ENCODE results near the gene FAM200C. TPM values are rescaled to one million over a fixed set of nuclear protein-coding genes. Genes with fewer than 3 reads are reported as not detected.

Gene FAM200C
- total RNA-seq, 2 donors from 2014 or later, result 0.69 to 3.5 TPM

DNA sequence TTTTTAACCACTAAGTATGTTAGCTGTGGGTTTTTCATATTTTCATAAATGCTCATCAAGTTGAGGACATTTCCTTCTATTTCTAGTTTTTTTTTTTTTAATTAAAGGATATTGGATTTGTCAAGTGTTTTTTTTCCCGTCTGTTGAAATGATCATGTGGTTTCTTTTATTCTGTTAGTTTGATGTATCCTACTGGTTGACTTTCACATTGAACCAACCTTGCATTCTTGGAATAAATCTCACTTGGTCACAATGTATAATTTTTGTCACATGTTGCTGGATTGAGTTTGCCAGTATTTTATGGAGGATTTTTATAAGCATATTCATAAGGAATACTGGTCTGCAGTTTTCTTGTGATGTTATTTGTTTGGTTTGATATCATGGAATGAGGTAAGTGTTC is 12.4 kb downstream of the FAM200C start:
- no peak overlapping the region for H3K27ac Mint-ChIP-seq
- no peaks in the 10 kb centered on the region for H3K36me3 Mint-ChIP-seq (ENCODE audit: low read depth)
- H3K9me3 Mint-ChIP-seq, result peaks cover 12% of the 10 kb centered on the region
- no peaks in the 10 kb centered on the region for H3K4me1 Mint-ChIP-seq
- no peaks in the 10 kb centered on the region for H3K27me3 Mint-ChIP-seq
- no peak overlapping the region for H3K4me3 Mint-ChIP-seq
- ATAC-seq (replicated peaks), result no peak

GRCh38 chr5:160385496-160385895 is 14.4 kb downstream of the FAM200C start:
- ATAC-seq (replicated peaks), result no peak
- no peaks in the 10 kb centered on the region for H3K4me1 Mint-ChIP-seq
- peaks cover 12% of the 10 kb centered on the region for H3K9me3 Mint-ChIP-seq
- H3K27me3 Mint-ChIP-seq, result no peaks in the 10 kb centered on the region
- H3K4me3 Mint-ChIP-seq, result no peak overlapping the region
- no peak overlapping the region for H3K27ac Mint-ChIP-seq
- no peaks in the 10 kb centered on the region for H3K36me3 Mint-ChIP-seq (ENCODE audit: low read depth)

GRCh38 chr5:160384681-160385080 is 15.2 kb downstream of the FAM200C start:
- Mint-ChIP-seq H3K27me3 (peaks cover 3% of the 10 kb centered on the region), H3K4me3 (no peak overlapping the region), H3K36me3 (ENCODE audit: low read depth) (no peaks in the 10 kb centered on the region), H3K27ac (no peak overlapping the region), H3K9me3 (peaks cover 12% of the 10 kb centered on the region), H3K4me1 (no peaks in the 10 kb centered on the region)
- no peak for ATAC-seq (replicated peaks)

DNA sequence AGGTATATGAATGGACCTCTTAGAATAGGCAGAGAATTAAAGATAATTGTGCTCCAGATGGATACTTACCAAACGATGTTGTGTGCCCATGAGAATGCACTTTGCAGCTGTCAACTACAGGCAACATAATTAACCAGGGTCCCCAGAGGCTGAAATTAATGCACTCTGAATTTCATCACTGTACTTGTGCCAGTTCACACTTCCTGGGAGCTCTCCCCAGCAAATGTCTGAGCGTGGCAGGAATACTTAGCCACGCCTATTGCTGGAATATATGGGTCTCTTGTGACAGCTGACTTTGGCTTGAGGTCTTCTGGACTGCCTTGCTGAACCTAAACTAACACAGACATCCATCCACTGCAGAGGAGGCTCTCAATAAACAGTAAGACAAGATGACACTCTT is 17.5 kb downstream of the FAM200C start:
- Mint-ChIP-seq H3K36me3 (ENCODE audit: low read depth) (no peaks in the 10 kb centered on the region), H3K27me3 (peaks cover 10% of the 10 kb centered on the region), H3K27ac (no peak overlapping the region), H3K4me1 (no peaks in the 10 kb centered on the region), H3K4me3 (no peak overlapping the region), H3K9me3 (peaks cover 4% of the 10 kb centered on the region)
- ATAC-seq (replicated peaks), result no peak

DNA sequence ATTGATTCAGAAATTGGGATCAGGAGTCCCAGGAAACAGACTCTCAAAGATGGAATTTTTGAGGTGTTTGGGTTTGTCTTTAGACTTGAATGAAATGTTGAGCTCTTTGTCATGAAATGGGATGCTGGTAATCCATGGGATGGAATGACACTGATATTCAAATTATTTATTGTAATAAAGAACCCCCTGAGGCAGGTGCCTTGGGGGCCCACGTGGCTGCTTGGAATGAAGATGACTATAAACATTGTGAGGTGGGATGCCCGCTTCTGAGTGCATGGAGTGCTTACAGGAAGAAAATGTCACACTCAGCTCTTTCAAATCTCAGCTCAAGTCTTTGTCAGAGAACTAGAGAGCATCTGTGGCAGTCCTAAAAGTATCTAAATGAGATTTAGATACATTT is 19.8 kb downstream of the FAM200C start:
- H3K36me3 Mint-ChIP-seq (ENCODE audit: low read depth), result no peaks in the 10 kb centered on the region
- no peaks in the 10 kb centered on the region for H3K4me1 Mint-ChIP-seq
- H3K27me3 Mint-ChIP-seq, result peaks cover 18% of the 10 kb centered on the region
- H3K9me3 Mint-ChIP-seq, result no peaks in the 10 kb centered on the region
- ATAC-seq (replicated peaks), result no peak
- no peak overlapping the region for H3K4me3 Mint-ChIP-seq
- H3K27ac Mint-ChIP-seq, result no peak overlapping the region

- Mint-ChIP-seq H3K27me3 (peaks cover 21% of the 10 kb centered on the region), H3K9me3 (no peaks in the 10 kb centered on the region), H3K4me1 (no peaks in the 10 kb centered on the region), H3K36me3 (ENCODE audit: low read depth) (no peaks in the 10 kb centered on the region), H3K4me3 (no peak overlapping the region), H3K27ac (no peak overlapping the region)
- no peak for ATAC-seq (replicated peaks)
These were observed 20.3 kb downstream of the FAM200C start for GRCh38 chr5:160379511-160379910.

GRCh38 chr5:160378330-160378729 is 21.5 kb downstream of the FAM200C start:
- Mint-ChIP-seq H3K27ac (no peak overlapping the region), H3K4me1 (no peaks in the 10 kb centered on the region), H3K9me3 (no peaks in the 10 kb centered on the region), H3K36me3 (ENCODE audit: low read depth) (no peaks in the 10 kb centered on the region), H3K27me3 (peaks cover 29% of the 10 kb centered on the region), H3K4me3 (no peak overlapping the region)
- ATAC-seq (replicated peaks), result no peak

GRCh38 chr5:160377651-160378050 is 22.2 kb downstream of the FAM200C start:
- Mint-ChIP-seq H3K9me3 (no peaks in the 10 kb centered on the region), H3K4me3 (no peak overlapping the region), H3K27me3 (peaks cover 34% of the 10 kb centered on the region), H3K27ac (no peak overlapping the region), H3K36me3 (ENCODE audit: low read depth) (no peaks in the 10 kb centered on the region), H3K4me1 (no peaks in the 10 kb centered on the region)
- ATAC-seq (replicated peaks), result no peak

- Mint-ChIP-seq H3K9me3 (no peaks in the 10 kb centered on the region), H3K4me3 (no peak overlapping the region), H3K27me3 (peaks cover 44% of the 10 kb centered on the region), H3K27ac (no peak overlapping the region), H3K36me3 (ENCODE audit: low read depth) (no peaks in the 10 kb centered on the region), H3K4me1 (no peaks in the 10 kb centered on the region)
- no peak for ATAC-seq (replicated peaks)
These were observed 23.4 kb downstream of the FAM200C start for GRCh38 chr5:160376416-160376815.

GRCh38 chr5:160375701-160376100 is 24.2 kb downstream of the FAM200C start:
- Mint-ChIP-seq H3K27ac (no peak overlapping the region), H3K9me3 (no peaks in the 10 kb centered on the region), H3K4me3 (no peak overlapping the region), H3K4me1 (peaks cover 3% of the 10 kb centered on the region), H3K36me3 (ENCODE audit: low read depth) (no peaks in the 10 kb centered on the region), H3K27me3 (peaks cover 51% of the 10 kb centered on the region)
- ATAC-seq (replicated peaks), result no peak

- no peaks in the 10 kb centered on the region for H3K9me3 Mint-ChIP-seq
- no peak for ATAC-seq (replicated peaks)
- H3K4me1 Mint-ChIP-seq, result peaks cover 3% of the 10 kb centered on the region
- H3K27me3 Mint-ChIP-seq, result peaks cover 54% of the 10 kb centered on the region
- H3K36me3 Mint-ChIP-seq (ENCODE audit: low read depth), result no peaks in the 10 kb centered on the region
- no peak overlapping the region for H3K27ac Mint-ChIP-seq
- H3K4me3 Mint-ChIP-seq, result no peak overlapping the region
These were observed 24.7 kb downstream of the FAM200C start for GRCh38 chr5:160375166-160375565.

- no peak overlapping the region for H3K27ac Mint-ChIP-seq
- H3K4me1 Mint-ChIP-seq, result peaks cover 12% of the 10 kb centered on the region
- H3K27me3 Mint-ChIP-seq, result peaks cover 68% of the 10 kb centered on the region
- ATAC-seq (replicated peaks), result no peak
- no peaks in the 10 kb centered on the region for H3K36me3 Mint-ChIP-seq (ENCODE audit: low read depth)
- peak overlapping the region; percentile 52 for H3K4me3 Mint-ChIP-seq
- no peaks in the 10 kb centered on the region for H3K9me3 Mint-ChIP-seq
These were observed 28.6 kb downstream of the FAM200C start for GRCh38 chr5:160371294-160371693.

- H3K4me3 Mint-ChIP-seq, result peak overlapping the region; percentile 52
- no peak overlapping the region for H3K27ac Mint-ChIP-seq
- ATAC-seq (replicated peaks), result no peak
- H3K4me1 Mint-ChIP-seq, result peaks cover 12% of the 10 kb centered on the region
- H3K9me3 Mint-ChIP-seq, result no peaks in the 10 kb centered on the region
- H3K36me3 Mint-ChIP-seq (ENCODE audit: low read depth), result no peaks in the 10 kb centered on the region
- H3K27me3 Mint-ChIP-seq, result peaks cover 70% of the 10 kb centered on the region
These were observed 29.2 kb downstream of the FAM200C start for GRCh38 chr5:160370713-160371034.

GRCh38 chr5:160369990-160370712 is 29.7 kb downstream of the FAM200C start, which contains the start of gene C1QTNF2:
Gene C1QTNF2 (minus strand): TSS chr5:160370626. CDS start chr5:160355011, 15,615 bp downstream.
- no peaks in the 10 kb centered on the region for H3K9me3 Mint-ChIP-seq
- peak; percentile 29 for ATAC-seq (replicated peaks)
- peaks cover 12% of the 10 kb centered on the region for H3K4me1 Mint-ChIP-seq

GRCh38 chr5:160367885-160368284 is 32.0 kb downstream of the FAM200C start:
- Mint-ChIP-seq H3K4me3 (no peak overlapping the region), H3K27me3 (peaks cover 59% of the 10 kb centered on the region), H3K4me1 (peaks cover 12% of the 10 kb centered on the region), H3K27ac (no peak overlapping the region), H3K36me3 (ENCODE audit: low read depth) (no peaks in the 10 kb centered on the region), H3K9me3 (no peaks in the 10 kb centered on the region)
- no peak for ATAC-seq (replicated peaks)

More at GRCh38 chr5:160369990-160370712, 29.7 kb downstream of the FAM200C start, which contains the start of gene C1QTNF2:
- Mint-ChIP-seq H3K27ac (no peak within 1 kb of the TSS), H3K4me3 (peak within 1 kb of the TSS; percentile 52), H3K27me3 (peaks cover 70% of the 10 kb centered on the region), H3K36me3 (ENCODE audit: low read depth) (no peaks in the 10 kb centered on the region)

Measured in activated T-helper 17 cell treated with anti-CD3 and anti-CD28 coated beads, Interleukin-2, amount 50 U/mL, for 72 hours (primary cell).